ENCODE results near the gene CENPP. TPM values are rescaled to one million over a fixed set of nuclear protein-coding genes. Genes with fewer than 3 reads are reported as not detected.

The CENPP gene
- total RNA-seq, 2 donors from 2014 or later: 0.78 to 2.3 TPM

- no peak for ATAC-seq
- H3K36me3 ChIP-seq (replicated peaks in 1 of 2; ENCODE audit: insufficient read depth in 1 of 2, low read depth in 2 of 2): no peaks in the 10 kb centered on the region
- intact Hi-C loops (cut with DNase I): no loop called here
- no peak overlapping the region for H3K27ac ChIP-seq
- no peaks in the 10 kb centered on the region for H3K4me1 ChIP-seq
- TF ChIP-seq CTCF (IDR thresholded peaks at IDR 0.05) (no peak), POLR2A (IDR thresholded peaks at IDR 0.05) (no peak)
- no peak overlapping the region for H3K4me3 ChIP-seq
- no peak for DNase-seq
- no peaks in the 10 kb centered on the region for H3K27me3 ChIP-seq
- H3K9me3 ChIP-seq: no peaks in the 10 kb centered on the region
- 46 to 47% methylated on average over 2 of the region's 2 CpGs for WGBS, 2 donors
These were observed 99.7 kb downstream of the CENPP start for GRCh38 chr9:92425474-92425873.

- no peak overlapping the region for H3K4me3 ChIP-seq
- intact Hi-C loops (cut with DNase I): no loop called here
- 77 to 89% methylated on average over 5 of the region's 5 CpGs for WGBS, 2 donors
- ATAC-seq (no peak), DNase-seq (no peak)
- no peaks in the 10 kb centered on the region for H3K9me3 ChIP-seq
- no peaks in the 10 kb centered on the region for H3K4me1 ChIP-seq
- H3K27ac ChIP-seq: no peak overlapping the region
- H3K36me3 ChIP-seq (replicated peaks in 1 of 2; ENCODE audit: insufficient read depth in 1 of 2, low read depth in 2 of 2): no peaks in the 10 kb centered on the region
- H3K27me3 ChIP-seq: no peaks in the 10 kb centered on the region
- TF ChIP-seq CTCF (IDR thresholded peaks at IDR 0.05): no peak
- no peak for TF ChIP-seq POLR2A (IDR thresholded peaks at IDR 0.05)
These were observed 100.9 kb downstream of the CENPP start for GRCh38 chr9:92426501-92427145.

GRCh38 chr9:92429836-92430235 lies 104.1 kb downstream of the CENPP start:
- H3K36me3 ChIP-seq (replicated peaks in 1 of 2; ENCODE audit: insufficient read depth in 1 of 2, low read depth in 2 of 2): no peaks in the 10 kb centered on the region
- no peak for DNase-seq
- no peak overlapping the region for H3K27ac ChIP-seq
- no peaks in the 10 kb centered on the region for H3K9me3 ChIP-seq
- 69 to 96% methylated on average over 2 of the region's 2 CpGs for WGBS, 2 donors
- no peaks in the 10 kb centered on the region for H3K27me3 ChIP-seq
- TF ChIP-seq POLR2A (IDR thresholded peaks at IDR 0.05): no peak
- TF ChIP-seq CTCF (IDR thresholded peaks at IDR 0.05): no peak
- H3K4me3 ChIP-seq: no peak overlapping the region
- intact Hi-C loops (cut with DNase I): no loop called here
- no peaks in the 10 kb centered on the region for H3K4me1 ChIP-seq
- ATAC-seq: no peak

GRCh38 chr9:92432350-92432749 lies 106.6 kb downstream of the CENPP start:
- no peak for DNase-seq
- WGBS, 2 donors: 75 to 80% methylated on average over 5 of the region's 5 CpGs

More at GRCh38 chr9:92432350-92432749, 106.6 kb downstream of the CENPP start:
- ATAC-seq: no peak
- Histone ChIP-seq H3K36me3 (replicated peaks in 1 of 2; ENCODE audit: insufficient read depth in 1 of 2, low read depth in 2 of 2) (no peaks in the 10 kb centered on the region), H3K27ac (no peak overlapping the region), H3K4me3 (no peak overlapping the region), H3K27me3 (no peaks in the 10 kb centered on the region), H3K9me3 (no peaks in the 10 kb centered on the region), H3K4me1 (no peaks in the 10 kb centered on the region)
- intact Hi-C loops (cut with DNase I): no loop called here
- no peak for TF ChIP-seq POLR2A (IDR thresholded peaks at IDR 0.05)
- no peak for TF ChIP-seq CTCF (IDR thresholded peaks at IDR 0.05)

All from body of pancreas (tissue), 4 donors.